PC-3 (cell line): Measurements from ENCODE around the gene TRMT6.

Source experiments
- CTCF ChIP-seq: fragments of 300-600 bp; sonication (generic); conservative IDR thresholded peaks from 2 replicates; pipeline ENCODE4 v1.5.1; 2017; ENCODE audit warnings: antibody characterized with exemption, low read depth, mild to moderate bottlenecking, low read length
- EZH2 ChIP-seq: fragments of 300-600 bp; sonication (generic); IDR thresholded peaks from one replicate; pipeline ENCODE4 v1.6.1; 2017; ENCODE audit warnings: antibody characterized with exemption, mild to moderate bottlenecking, low read length; ENCODE audit not compliant: unreplicated experiment

- TF ChIP-seq CTCF (no peak), EZH2 (no peak)
These were observed 21.3 kb downstream of the TRMT6 start for GRCh38 chr20:5928836-5929715.
